Muscle of back (tissue), 11 donors: ENCODE measurements around the gene TFF2. TPM values are rescaled to one million over a fixed set of nuclear protein-coding genes. Genes with fewer than 3 reads are reported as not detected.

Experiments used
- DNase-seq, 3 donors: peaks; one replicate each; pipeline versions ENCODE4 v3.0.0 to v3.0.0-alpha.2; 2013
- polyA plus RNA-seq, 10 donors: library from polyadenylated mRNA; unstranded; fragments of 120-200 nt; gene quantifications; one replicate each; pipeline ENCODE4 v1.2.1, GENCODE V29; 2013; ENCODE audit not compliant: insufficient read length in 10 of 10

Gene TFF2
- polyA plus RNA-seq, 10 donors: not detected

- no peak for DNase-seq
These were observed 30.0 kb downstream of the TFF2 start for GRCh38 chr21:42320791-42321190.

DNA sequence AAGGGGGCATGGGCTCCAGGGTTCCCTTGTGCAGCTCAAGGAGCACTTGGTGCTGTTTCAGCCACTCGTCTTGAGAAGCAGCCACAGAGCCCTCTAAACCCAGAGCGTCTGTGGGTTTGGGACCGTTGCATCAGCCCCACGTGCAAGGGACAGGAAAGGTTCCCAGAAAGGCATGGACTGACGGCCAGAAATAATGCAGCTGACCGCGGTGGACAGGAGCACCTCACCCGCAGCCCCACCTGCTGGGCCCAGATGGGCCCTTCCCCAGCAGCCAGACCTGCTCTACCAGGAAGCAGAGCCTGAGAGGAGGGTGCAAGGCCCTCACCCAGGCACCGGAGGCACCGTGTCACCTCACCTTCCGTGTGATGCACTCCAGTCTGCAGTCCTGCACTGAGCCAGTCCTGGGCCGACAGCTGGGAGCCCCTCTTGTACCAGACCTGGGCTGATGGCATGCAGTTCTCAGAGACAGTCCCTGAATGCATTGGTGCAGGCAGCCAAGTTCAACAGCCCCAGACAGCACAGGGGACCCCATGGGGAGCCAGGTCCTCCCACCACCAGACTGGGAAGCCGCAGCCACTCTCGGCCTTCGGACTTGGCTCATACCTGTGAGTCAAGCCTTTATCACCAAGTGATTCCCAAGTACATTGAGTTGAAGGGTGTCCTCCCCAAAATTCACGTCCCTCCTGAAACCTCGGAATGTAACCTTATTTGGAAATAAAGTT lies 30.8 kb downstream of the TFF2 start:
- no peak for DNase-seq

GRCh38 chr21:42319376-42319775 lies 31.4 kb downstream of the TFF2 start:
- no peak for DNase-seq

DNA sequence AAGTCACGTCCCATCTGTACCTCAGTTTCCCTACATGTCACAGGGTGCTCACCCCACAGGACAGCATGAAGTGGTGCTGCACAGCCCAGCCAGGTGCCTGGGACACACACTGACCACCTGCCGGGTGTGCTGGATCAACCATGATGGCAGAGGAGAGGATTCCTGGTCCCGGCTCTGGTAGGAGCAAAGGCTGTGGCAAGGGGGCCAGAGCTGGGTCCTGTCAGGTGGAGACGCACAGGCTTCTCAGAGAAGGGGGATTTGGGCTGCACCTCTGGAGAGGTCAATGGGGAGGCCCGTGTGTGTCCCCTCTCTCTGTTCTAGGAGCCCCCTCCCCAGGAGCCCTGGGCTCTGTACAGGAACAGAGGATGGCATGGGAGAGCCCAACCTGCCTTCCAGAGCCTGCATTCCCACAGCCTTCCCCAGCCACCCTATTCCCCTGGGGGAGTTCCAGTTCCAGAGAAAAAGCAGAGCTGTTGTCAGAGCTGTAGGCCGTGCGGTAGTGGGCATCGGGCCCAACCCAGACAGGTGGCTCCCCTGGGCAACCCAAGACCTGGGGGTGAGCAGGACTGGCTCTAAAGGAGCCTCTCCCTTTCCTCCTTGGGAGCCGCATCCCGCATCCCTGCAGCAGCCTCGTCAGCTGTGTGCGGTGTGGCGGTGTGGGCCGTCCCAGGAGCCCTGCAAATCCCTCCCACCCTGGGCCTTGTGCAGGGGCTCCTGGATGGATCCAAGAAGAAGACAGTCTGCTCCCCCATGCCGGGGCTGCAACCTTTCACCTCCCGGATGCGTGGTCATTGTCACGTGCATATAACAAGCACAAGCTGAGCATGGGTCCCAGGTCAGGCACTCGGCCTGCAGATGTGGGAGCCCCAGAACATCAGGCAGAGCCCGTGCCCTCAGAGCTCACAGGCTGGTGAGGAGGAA lies 32.7 kb downstream of the TFF2 start:
- DNase-seq: no peak

GRCh38 chr21:42317341-42317741 lies 33.5 kb downstream of the TFF2 start:
- DNase-seq: no peak

DNA sequence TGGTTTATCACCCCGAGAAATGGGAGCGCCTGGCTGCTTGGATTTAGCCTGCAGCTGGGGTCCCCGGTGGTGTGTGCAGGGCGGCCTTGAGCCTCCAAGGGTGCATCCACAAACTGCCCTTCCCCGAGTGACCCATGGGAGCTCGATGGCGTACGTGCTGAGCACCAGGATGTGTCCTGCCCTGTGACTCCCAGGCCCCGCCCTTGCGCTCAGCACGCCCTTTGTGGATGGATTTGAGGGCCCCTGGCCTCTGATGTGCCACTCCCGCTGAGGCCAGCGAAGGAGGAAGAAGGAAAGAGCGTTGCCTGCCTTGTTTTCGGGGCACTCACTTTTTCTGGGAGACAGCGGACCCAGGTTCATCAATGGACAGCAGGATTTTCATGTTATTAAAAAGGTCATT lies 33.9 kb downstream of the TFF2 start:
- DNase-seq: no peak

DNA sequence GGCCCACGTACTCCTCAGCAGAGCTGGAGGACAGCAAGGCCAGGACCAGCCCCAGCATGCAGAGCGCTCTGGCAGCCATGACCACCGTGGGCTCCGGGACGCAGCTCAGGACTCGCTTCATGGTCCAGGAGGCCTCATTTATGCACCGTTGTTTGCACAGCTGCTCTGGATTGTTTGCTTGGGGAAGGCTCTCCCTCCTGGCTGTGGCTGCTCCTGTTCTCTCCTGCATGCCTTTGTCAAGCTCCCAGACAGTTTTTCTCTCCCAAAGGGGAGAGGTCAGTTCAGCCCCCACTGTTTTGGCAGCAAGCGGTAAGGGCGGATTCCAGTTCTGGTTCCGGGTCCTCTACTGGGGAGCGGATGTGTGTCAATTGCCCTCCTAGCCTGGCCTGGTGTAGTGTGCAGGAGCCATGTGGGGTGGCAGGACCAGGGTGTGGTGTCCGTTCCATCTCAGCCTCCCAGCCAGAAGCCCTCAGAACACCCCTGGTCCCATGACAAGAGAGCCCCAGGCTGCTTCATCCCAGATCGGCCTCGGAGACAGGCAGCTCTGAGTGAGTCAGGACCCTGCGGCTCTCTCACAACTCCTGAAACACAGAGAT lies 35.4 kb downstream of the TFF2 start, which contains the start of gene TFF3:
TFF3 (minus strand) TSS at position 114 of the 596 bp plus-strand sequence; CDS start at position 79, 35 bp downstream.
- DNase-seq: peak in 1 of 3 donors; percentile 58

GRCh38 chr21:42314616-42315295 lies 36.0 kb downstream of the TFF2 start:
- DNase-seq: no peak

- DNase-seq: peak in 1 of 3 donors; percentile 48
These were observed 37.3 kb downstream of the TFF2 start for GRCh38 chr21:42313501-42313969.

DNA sequence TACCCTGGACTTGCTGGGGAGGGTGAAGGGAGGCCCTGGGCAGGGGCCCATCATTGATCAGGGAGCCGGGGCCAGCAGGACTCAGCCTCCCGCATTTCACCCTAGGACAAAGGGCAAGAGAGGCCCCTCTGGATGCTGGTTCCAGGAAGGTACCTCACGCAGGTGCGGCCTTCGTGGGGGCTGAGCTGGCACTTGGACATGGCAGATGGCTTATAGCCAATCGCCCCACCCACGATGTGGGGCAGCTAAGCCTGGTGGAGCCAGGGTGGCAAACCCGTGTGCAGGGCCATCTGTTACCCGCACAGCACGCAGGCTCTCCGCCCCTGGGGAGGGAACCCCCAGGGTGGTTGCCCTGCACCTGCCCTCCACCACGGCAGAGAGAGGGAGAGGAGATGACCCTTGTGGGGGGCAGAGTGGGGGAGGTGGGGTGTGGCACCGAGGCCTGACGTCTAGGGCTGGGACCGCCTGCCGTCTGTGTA lies 38.1 kb downstream of the TFF2 start:
- DNase-seq: no peak

GRCh38 chr21:42311816-42312625 lies 38.8 kb downstream of the TFF2 start:
- DNase-seq: no peak

GRCh38 chr21:42311160-42311559 lies 39.6 kb downstream of the TFF2 start:
- no peak for DNase-seq

DNA sequence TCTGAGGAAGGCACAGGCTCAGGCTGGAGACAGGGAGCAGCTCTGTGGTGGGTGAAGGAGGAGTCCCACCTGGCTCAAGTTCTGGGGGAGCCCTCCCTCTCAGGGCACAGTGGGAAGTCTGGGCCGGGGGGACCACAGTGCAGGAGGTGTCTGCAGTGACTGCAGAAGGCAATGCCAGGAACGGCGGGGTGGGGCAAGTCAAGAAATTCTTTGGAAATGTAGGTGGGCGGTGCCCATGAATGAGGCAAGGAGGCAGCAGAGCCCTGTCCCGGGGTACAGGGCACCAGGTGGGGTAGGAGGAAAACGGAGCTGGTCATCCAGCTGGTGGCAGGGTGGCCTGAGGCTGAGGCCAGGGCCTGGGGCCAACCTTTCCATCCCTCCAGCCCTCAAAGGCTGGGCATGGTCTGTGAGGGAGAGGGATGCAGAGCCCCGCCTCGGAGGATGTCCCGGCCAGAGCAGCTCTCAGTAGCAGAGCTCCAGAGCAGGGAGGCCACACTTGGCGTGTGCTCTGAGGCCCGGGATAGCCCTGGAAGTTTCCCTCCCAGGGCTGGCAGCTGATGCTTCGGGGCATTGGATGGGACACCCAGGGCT lies 40.3 kb downstream of the TFF2 start:
- peak in 2 of 3 donors; percentile 35 to 66 for DNase-seq

DNA sequence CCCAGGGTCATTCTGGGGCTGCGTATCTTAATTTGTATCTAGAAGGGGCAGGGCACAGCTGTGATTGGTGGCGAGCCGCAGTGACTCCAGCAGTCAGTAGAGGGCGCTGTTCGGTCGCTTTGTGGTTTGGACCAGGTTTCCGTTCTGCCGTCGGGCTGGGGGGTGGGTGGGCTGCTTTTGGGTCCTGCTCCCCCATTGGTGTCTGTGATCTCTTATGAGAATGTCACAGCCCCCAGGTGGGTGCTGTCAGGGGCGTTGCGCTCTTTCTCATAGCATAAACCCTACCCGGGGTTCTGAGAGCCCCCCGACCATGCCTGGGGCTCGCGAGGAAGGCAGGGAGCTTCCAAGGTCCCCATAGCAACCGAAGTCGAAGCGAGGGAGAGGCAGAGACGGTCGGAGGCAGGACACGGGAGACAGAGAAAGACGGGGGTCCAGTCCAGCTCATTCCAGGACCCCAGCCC lies 41.0 kb downstream of the TFF2 start:
- peak; percentile 26 to 76 (median 58) for DNase-seq

DNA sequence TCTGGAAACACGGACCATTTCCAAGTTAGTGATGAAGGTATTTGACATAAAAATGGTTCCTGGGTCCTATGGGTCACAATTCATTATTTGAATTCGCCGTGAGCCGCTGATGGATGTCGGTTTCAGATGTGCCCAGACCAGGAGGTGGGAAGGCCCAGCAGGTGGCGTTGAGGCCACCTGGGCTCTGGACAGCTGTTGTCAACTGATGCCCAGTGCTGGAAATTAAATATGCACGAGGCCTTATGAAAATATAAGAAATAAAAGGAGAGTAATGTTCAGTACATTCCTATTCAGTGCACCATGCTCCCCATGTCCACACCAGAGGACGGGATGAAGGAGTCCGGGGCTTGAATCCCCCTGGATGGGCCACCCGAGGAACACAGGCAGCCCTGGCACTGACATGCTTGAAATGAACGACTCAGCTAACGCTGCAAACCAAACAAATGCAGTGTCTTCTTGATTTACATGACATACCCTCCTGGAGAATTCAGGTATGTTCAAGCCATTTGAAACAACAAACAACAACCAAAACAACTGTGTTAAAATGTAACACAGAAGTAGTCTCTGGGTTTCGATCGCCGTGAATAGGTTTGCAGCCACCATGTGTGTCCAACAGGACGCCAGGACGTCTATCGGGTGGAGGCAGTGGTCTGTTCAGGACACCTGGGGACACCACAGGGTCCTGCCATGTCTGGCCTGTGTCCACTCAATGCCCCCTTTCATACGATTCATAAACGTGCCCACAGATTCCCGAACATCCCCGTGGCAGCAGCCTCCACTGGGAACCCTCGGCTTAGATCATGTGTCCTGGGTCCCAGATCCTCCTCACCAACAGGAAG lies 41.7 kb downstream of the TFF2 start:
- no peak for DNase-seq

DNA sequence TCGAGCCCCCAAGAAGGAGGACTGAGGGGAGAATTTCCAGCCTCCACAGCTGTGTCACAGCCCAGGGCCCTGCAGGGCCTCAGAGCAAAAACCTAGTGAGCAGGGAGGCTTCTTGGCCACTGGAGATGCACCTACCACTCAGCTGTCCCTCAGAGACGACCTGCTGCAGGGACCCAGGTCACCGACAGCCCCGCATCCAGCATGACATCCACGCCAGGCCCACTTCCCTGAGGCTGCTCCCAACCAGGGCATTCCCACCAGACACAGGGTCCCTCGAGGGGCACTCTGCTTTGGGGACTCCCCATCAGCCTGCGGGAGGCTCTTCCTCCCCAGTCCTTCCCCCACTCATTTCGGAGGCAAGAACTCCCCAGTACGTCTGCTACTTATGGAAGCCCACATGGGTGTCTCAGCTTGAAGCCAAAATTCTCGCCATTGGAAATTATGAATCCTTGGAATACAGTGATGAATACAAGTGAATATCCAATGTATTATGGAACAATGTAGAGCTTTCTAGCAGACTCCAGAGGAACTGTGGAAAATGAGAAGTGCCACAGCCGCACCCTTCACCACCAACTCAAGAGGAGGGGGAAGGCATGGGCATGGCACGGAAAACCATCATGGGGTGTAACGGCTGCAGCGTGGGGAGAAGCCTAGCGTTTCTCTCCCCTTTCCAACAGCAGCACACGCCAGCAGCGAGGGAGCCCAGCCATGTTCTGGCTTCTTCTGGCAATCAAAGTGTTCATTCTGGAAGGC lies 42.5 kb downstream of the TFF2 start:
- DNase-seq: no peak

DNA sequence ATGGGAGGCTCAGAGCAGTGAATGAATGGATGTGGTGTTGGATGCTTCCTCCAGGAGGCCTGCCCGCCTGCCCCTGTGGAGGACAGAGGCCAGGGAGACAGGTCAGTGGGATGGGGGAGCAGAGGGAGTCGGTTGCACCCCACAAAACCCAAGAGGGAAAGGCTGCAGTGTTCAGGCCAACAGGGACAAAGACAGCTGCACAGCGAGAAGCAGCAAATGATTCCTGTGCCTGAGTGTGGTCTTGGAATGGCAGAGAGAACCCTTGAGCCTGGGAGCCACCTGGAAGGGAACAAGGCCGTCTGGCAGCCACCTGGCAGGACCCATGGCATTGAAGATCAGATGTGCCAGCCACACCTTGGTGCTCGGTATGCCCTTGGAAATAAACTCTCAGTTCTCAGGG lies 43.7 kb downstream of the TFF2 start:
- no peak for DNase-seq

- DNase-seq: no peak
These were observed 44.3 kb downstream of the TFF2 start for GRCh38 chr21:42306366-42307035.
